T-cell (primary cell): Measurements from ENCODE around the gene TFAP2D. TPM values are rescaled to one million over a fixed set of nuclear protein-coding genes. Genes with fewer than 3 reads are reported as not detected.

Experiments used
- ATAC-seq, 4 experiments: fragments of 200-7000 bp in 3 of 4; fragments of 150-1000 bp in 1 of 4; cut with Tn5 transposase; replicated peaks in 1 of 4; 1 replicate in 3 of 4; 2 replicates in 1 of 4; pipeline ENCODE4 v1.10.0; 2021; ENCODE audit warnings: moderate library complexity in 3 of 4, mild to moderate bottlenecking in 2 of 4, moderate number of reproducible peaks in 1 of 4
- CTCF ChIA-PET, 2 donors: fragments of 300-600 bp; sonication (Branson Sonifier 250); formaldehyde crosslinking; loops; one replicate each; lab custom pipeline; 2022; ENCODE audit warnings: antibody characterized with exemption in 2 of 2; lab: Charles Lee
- POLR2A ChIA-PET, 2 donors: fragments of 300-600 bp; sonication (Branson Sonifier 250); formaldehyde crosslinking; loops; one replicate each; lab custom pipeline; 2022; ENCODE audit warnings: antibody characterized with exemption in 2 of 2; lab: Charles Lee
- DNase-seq, 35 experiments: peaks; one replicate each; pipeline versions ENCODE4 v3.0.0 to v3.0.0-alpha.2; 2013 to 2023
- H3K27ac ChIP-seq: one replicate; pipeline ENCODE4 v1.5.1; 2013; ENCODE audit warnings: low read length
- H3K27me3 ChIP-seq, 2 experiments: replicated peaks in 1 of 2; 1 replicate in 1 of 2; 2 replicates in 1 of 2; pipeline versions ENCODE4 v1.6.1 to v1.7.0; 2013; ENCODE audit warnings: low read length in 1 of 2, mixed read lengths in 1 of 2; ENCODE audit not compliant: control insufficient read depth in 2 of 2, insufficient read depth in 2 of 2; ENCODE audit errors: extremely low read depth in 1 of 2
- H3K36me3 ChIP-seq, 2 donors: 1 replicate in 1 of 2; 2 replicates in 1 of 2; pipeline versions ENCODE4 v1.6.1 to v1.7.0; 2013; ENCODE audit warnings: low read length in 1 of 2; ENCODE audit not compliant: control insufficient read depth in 2 of 2, insufficient read depth in 1 of 2; ENCODE audit errors: extremely low read depth in 1 of 2
- H3K4me1 ChIP-seq, 2 experiments: 1 replicate in 1 of 2; 2 replicates in 1 of 2; pipeline versions ENCODE4 v1.6.1 to v1.7.0; 2013; ENCODE audit warnings: low read length in 2 of 2, mixed read lengths in 1 of 2; ENCODE audit not compliant: insufficient read depth in 2 of 2, control insufficient read depth in 1 of 2; ENCODE audit errors: extremely low read depth in 1 of 2
- H3K4me3 ChIP-seq, 2 donors: 1 replicate in 1 of 2; 2 replicates in 1 of 2; pipeline versions ENCODE4 v1.5.1 to v1.7.0; 2013; ENCODE audit warnings: mild to moderate bottlenecking in 2 of 2, low read length in 1 of 2, moderate library complexity in 1 of 2; ENCODE audit not compliant: control insufficient read depth in 1 of 2; ENCODE audit errors: extremely low read depth in 1 of 2
- H3K9me3 ChIP-seq: 2 replicates; pipeline ENCODE4 v1.7.0; 2013
- H3K27ac Mint-ChIP-seq, 2 donors: one replicate each; pipeline ENCODE4 v1.8.0; 2020 to 2021; ENCODE audit warnings: mild to moderate bottlenecking in 2 of 2, mixed read lengths in 2 of 2
- H3K27me3 Mint-ChIP-seq, 2 donors: one replicate each; pipeline ENCODE4 v1.8.0; 2021 to 2022; ENCODE audit warnings: mixed read lengths in 2 of 2
- H3K36me3 Mint-ChIP-seq: one replicate; pipeline ENCODE4 v1.8.0; 2021; ENCODE audit warnings: mixed read lengths
- H3K4me1 Mint-ChIP-seq, 3 donors: one replicate each; pipeline ENCODE4 v1.8.0; 2020 to 2022; ENCODE audit warnings: mixed read lengths in 3 of 3, mild to moderate bottlenecking in 1 of 3
- H3K4me3 Mint-ChIP-seq, 3 donors: one replicate each; pipeline ENCODE4 v1.8.0; 2020 to 2022; ENCODE audit warnings: mild to moderate bottlenecking in 3 of 3, mixed read lengths in 3 of 3, moderate library complexity in 3 of 3
- H3K9me3 Mint-ChIP-seq, 3 donors: one replicate each; pipeline ENCODE4 v1.8.0; 2020 to 2022; ENCODE audit warnings: mixed read lengths in 3 of 3
- WGBS: methylation state at CpG from one replicate; pipeline ENCODE4 v1.1.5; 2013; ENCODE audit warnings: missing lambda C conversion rate; ENCODE audit not compliant: insufficient coverage; 5-methylcytosine and 5-hydroxymethylcytosine counted together
- total RNA-seq, 35 experiments: library from RNA in 6 of 35; stranded (reverse) in 6 of 35; fragments of 120-200 nt in 1 of 35; gene quantifications; one replicate each; pipeline versions ENCODE4 v1.2.1 to v1.2.4 and lab custom pipeline; 2013 to 2026

The TFAP2D gene
- total RNA-seq, 5 donors from 2014 or later (not counting 1 experiment from before 2014, with no cell fraction given): not detected

DNA sequence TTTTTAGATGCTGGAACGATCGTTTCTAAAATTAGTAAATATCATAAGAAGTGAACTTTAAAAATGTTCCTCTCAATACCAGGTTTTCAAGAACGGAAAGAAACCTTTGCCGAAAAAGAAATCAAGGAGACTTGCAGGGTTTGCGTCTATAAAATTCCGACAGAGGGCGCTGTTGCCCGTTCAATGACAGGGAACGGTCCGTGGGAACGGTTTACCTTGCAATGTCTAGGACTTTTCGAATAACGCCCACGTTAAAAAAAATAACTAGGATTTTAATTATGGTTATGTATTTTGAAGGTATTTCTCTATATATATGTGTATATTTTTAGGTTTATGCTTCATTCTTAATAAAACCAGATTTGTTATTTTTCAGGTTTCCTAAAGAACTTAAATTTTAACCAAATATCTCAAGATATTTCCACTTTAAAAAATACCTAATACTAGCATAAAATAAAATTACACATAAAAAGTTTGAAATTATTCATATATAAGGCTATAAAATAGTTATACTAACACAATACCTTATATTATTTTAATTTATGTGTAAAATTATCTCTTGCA, 102.9 kb downstream of the TFAP2D start:
- CTCF ChIA-PET: interaction anchor here (0.7 to 1.0 kb wide), 2 partner anchors 1205 to 1233 kb away, joined by 3 read pairs; no protein-coding TSS in a partner anchor
- Histone ChIP-seq H3K27ac (no peak overlapping the region), H3K4me3 (peak overlapping the region; percentile 35 to 67), H3K36me3 (no peaks in the 10 kb centered on the region), H3K9me3 (no peaks in the 10 kb centered on the region), H3K27me3 (peaks cover 12 to 20% of the 10 kb centered on the region in 2 experiments), H3K4me1 (peaks cover 0 to 12% of the 10 kb centered on the region in 2 experiments)
- DNase-seq: peak in 26 of 35 experiments; percentile 2 to 63 (median 20)
- peak overlapping the region; percentile 61 to 84 (median 82) for H3K4me3 Mint-ChIP-seq
- no peaks in the 10 kb centered on the region for H3K36me3 Mint-ChIP-seq
- peaks cover 46 to 57% of the 10 kb centered on the region in 2 donors for H3K27me3 Mint-ChIP-seq
- peaks cover 11 to 24% (median 20%) of the 10 kb centered on the region in 3 donors for H3K4me1 Mint-ChIP-seq
- POLR2A ChIA-PET: no interaction called here
- no peaks in the 10 kb centered on the region for H3K9me3 Mint-ChIP-seq
- no peak overlapping the region for H3K27ac Mint-ChIP-seq
- ATAC-seq: peak in 1 of 4 experiments; percentile 38
- 0% methylated on average over 5 of the region's 14 CpGs for WGBS

DNA sequence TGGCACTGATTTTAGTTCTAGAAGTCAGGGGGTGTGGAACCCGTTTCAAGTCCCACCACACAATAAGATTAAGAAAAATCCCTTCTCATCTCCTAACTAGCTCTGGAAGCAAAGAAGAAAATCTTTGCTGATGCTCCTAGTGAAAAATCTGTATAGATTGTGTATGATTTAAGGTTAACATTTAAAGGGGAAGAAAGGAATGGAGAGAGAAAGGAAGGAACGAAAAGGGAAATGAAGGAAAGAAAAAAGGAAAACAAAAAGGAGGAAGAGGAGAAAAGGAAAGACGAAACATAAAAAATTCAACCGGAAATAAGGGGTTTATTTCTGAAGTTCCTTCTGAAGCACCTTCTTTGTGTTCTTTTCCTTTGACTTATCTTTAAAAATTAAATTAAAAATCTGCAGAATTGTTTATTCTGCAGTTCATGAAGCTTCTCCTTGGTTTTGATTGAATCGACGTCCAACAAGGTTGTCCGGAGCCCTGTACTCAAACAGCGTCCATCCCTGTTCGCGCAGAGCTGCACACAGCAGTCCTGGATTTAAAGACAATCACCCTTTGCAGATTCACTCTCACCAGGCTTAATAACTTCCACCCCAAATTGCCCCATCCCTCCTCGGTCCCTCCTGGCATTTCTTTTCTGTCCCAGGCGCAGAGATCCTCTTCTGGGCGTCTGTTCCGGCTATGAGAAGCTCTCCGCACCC, 103.8 kb downstream of the TFAP2D start:
- Mint-ChIP-seq H3K36me3 (no peaks in the 10 kb centered on the region), H3K27me3 (peaks cover 55 to 64% of the 10 kb centered on the region in 2 donors), H3K4me1 (peaks cover 16 to 28% (median 23%) of the 10 kb centered on the region in 3 donors), H3K27ac (no peak overlapping the region), H3K4me3 (no peak overlapping the region), H3K9me3 (no peaks in the 10 kb centered on the region)
- H3K27me3 ChIP-seq: peaks cover 13 to 27% of the 10 kb centered on the region in 2 experiments
- no peak overlapping the region for H3K4me3 ChIP-seq
- H3K4me1 ChIP-seq: peaks cover 0 to 12% of the 10 kb centered on the region in 2 experiments
- H3K36me3 ChIP-seq: no peaks in the 10 kb centered on the region
- no peak overlapping the region for H3K27ac ChIP-seq
- 26% methylated on average over 8 of the region's 15 CpGs for WGBS
- H3K9me3 ChIP-seq: no peaks in the 10 kb centered on the region
- POLR2A ChIA-PET: no interaction called here
- DNase-seq (no peak), ATAC-seq (no peak)
- CTCF ChIA-PET: interaction anchor here in 1 of 2 donors (1.0 kb wide), 1 partner anchor 1205 kb away, joined by 3 read pairs; no protein-coding TSS in a partner anchor

DNA sequence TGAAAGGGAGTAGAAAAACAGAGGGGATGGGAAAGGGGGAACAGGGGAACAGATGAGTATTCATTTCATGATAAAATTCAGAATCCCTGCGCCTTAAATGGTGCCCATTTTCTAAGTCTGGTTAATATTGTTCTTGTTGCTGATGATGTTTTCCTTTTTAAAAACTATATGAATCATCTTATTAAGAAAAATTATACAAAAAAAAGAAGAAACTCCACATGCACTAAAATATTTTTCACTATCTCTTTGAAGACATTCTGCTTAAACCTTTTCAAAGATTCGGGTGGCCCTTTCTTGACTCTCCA, 104.3 kb downstream of the TFAP2D start:
- Mint-ChIP-seq H3K36me3 (no peaks in the 10 kb centered on the region), H3K9me3 (no peaks in the 10 kb centered on the region), H3K4me3 (no peak overlapping the region), H3K27me3 (peaks cover 60 to 69% of the 10 kb centered on the region in 2 donors), H3K27ac (no peak overlapping the region), H3K4me1 (peaks cover 16 to 28% (median 23%) of the 10 kb centered on the region in 3 donors)
- ATAC-seq: no peak
- Histone ChIP-seq H3K9me3 (no peaks in the 10 kb centered on the region), H3K4me1 (peaks cover 0 to 12% of the 10 kb centered on the region in 2 experiments), H3K27me3 (peaks cover 17 to 29% of the 10 kb centered on the region in 2 experiments), H3K27ac (no peak overlapping the region), H3K4me3 (no peak overlapping the region), H3K36me3 (no peaks in the 10 kb centered on the region)
- ChIA-PET POLR2A (no interaction called here), CTCF (no interaction called here)
- no peak for DNase-seq
- WGBS: 56% methylated on average over 1 of the region's 2 CpGs

DNA sequence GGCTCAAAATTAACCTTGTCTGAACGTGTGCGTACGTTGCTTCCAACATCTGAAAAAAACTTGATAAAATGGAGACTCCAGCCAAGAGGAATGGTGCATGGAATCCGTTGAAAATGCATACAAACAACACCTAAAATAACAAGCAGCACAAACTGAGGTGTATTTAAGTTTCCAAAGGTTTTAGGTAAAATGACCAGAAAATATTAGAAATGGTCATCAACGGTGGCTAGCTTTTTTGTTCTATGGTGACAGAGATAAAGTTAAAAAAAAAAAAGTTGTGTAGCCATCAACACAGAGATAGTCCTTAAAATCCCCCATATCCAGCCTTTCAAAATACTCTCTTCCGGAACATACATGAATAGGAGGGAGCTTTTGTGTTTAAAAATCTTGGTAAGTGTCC, 104.7 kb downstream of the TFAP2D start:
- DNase-seq: no peak
- CTCF ChIA-PET: no interaction called here
- ATAC-seq: no peak
- Histone ChIP-seq H3K27ac (no peak overlapping the region), H3K4me3 (no peak overlapping the region), H3K4me1 (peaks cover 0 to 12% of the 10 kb centered on the region in 2 experiments), H3K9me3 (no peaks in the 10 kb centered on the region), H3K27me3 (peaks cover 21 to 30% of the 10 kb centered on the region in 2 experiments), H3K36me3 (no peaks in the 10 kb centered on the region)
- Mint-ChIP-seq H3K27me3 (peaks cover 64 to 72% of the 10 kb centered on the region in 2 donors), H3K4me3 (no peak overlapping the region), H3K4me1 (peaks cover 16 to 28% (median 23%) of the 10 kb centered on the region in 3 donors), H3K36me3 (no peaks in the 10 kb centered on the region), H3K27ac (no peak overlapping the region), H3K9me3 (no peaks in the 10 kb centered on the region)
- no CpG with 5 or more reads among the region's 6 CpGs for WGBS
- POLR2A ChIA-PET: no interaction called here

DNA sequence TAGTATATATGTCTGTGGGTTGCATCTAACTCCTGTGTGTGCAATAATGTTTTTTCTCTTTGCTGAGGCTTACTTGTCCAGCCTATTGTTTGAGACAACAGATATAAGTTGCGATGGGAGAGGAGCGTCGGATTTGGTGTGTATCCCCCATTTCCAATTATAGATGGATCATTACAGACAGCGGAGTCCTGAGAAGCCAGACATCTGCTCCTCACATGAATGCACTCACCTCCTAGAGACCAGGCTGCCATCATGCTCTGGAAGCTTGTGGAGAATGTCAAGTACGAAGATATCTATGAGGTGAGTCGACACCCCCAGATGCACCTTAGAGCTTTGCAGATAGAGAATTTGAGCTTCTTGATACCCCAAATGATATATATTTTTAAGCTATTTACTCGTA, 105.3 kb downstream of the TFAP2D start, which contains the start of gene TFAP2B:
TFAP2B (plus strand) TSS at position 199 of the 400 bp plus-strand sequence; CDS start at position 220, 21 bp downstream.
- POLR2A ChIA-PET: no interaction called here
- CTCF ChIA-PET: interaction anchor here in 1 of 2 donors (1.0 kb wide), 1 partner anchor 10 kb away, joined by 3 read pairs; no protein-coding TSS in a partner anchor
- Mint-ChIP-seq H3K27ac (no peak within 1 kb of the TSS), H3K4me3 (peak within 1 kb of the TSS in 1 of 3 donors; percentile 38), H3K9me3 (no peaks in the 10 kb centered on the region), H3K27me3 (peaks cover 69 to 76% of the 10 kb centered on the region in 2 donors), H3K36me3 (no peaks in the 10 kb centered on the region), H3K4me1 (peaks cover 16 to 28% (median 23%) of the 10 kb centered on the region in 3 donors)
- Histone ChIP-seq H3K27me3 (peaks cover 21 to 36% of the 10 kb centered on the region in 2 experiments), H3K36me3 (no peaks in the 10 kb centered on the region), H3K4me3 (no peak within 1 kb of the TSS), H3K9me3 (no peaks in the 10 kb centered on the region), H3K4me1 (peaks cover 0 to 12% of the 10 kb centered on the region in 2 experiments), H3K27ac (no peak within 1 kb of the TSS)
- DNase-seq (no peak), ATAC-seq (no peak)
- no CpG with 5 or more reads among the region's 7 CpGs for WGBS

DNA sequence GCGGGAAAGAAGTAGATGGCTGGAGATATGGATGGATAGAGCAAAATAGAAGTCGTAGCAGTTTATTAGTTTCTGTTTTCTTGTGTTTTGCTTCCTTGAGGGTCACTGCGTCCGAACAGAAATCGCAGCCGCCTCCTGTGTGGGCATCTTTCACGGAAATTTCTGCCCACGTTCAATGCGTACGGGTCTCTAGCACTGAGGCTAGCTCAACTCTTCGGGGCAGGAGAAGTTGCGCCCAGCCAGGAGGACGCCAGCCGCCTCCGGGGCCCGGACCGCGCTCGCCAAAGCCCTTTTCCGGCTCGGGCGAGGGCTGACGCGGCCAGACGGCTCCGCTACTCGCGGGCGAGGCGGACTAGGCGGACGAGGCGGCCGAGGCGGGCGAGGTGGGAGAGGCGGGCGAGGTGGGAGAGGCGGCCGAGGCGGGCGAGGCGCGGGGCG, 106.2 kb downstream of the TFAP2D start:
- Mint-ChIP-seq H3K36me3 (no peaks in the 10 kb centered on the region), H3K27ac (no peak overlapping the region), H3K27me3 (peaks cover 69 to 81% of the 10 kb centered on the region in 2 donors), H3K4me1 (peaks cover 16 to 28% (median 23%) of the 10 kb centered on the region in 3 donors), H3K9me3 (no peaks in the 10 kb centered on the region), H3K4me3 (peak overlapping the region in 1 of 3 donors; percentile 38)
- Histone ChIP-seq H3K36me3 (no peaks in the 10 kb centered on the region), H3K27ac (no peak overlapping the region), H3K27me3 (peaks cover 21 to 41% of the 10 kb centered on the region in 2 experiments), H3K9me3 (no peaks in the 10 kb centered on the region), H3K4me3 (no peak overlapping the region), H3K4me1 (peaks cover 0 to 12% of the 10 kb centered on the region in 2 experiments)
- DNase-seq (no peak), ATAC-seq (no peak)
- CTCF ChIA-PET: interaction anchor here (0.6 to 1.0 kb wide), 3 partner anchors 10 to 45 kb away, joined by 3 to 5 read pairs (median 4); no protein-coding TSS in a partner anchor
- POLR2A ChIA-PET: no interaction called here
- 8% methylated on average over 45 of the region's 45 CpGs for WGBS
